ENCODE data around the gene ZMYND15.

GRCh38 chr17:4709794-4710692 is 29.6 kb upstream of the ZMYND15 start, which contains the start of gene ARRB2:
- TF ChIP-seq POLR2A (IDR thresholded peaks at IDR 0.05; ENCODE audit: low read depth, low read length) (peak; percentile 59; the same call in 1 of the 2 replicates), POLR2AphosphoS5 (IDR thresholded peaks at IDR 0.05; ENCODE audit: low read depth, low read length) (no peak), TAF1 (IDR thresholded peaks at IDR 0.05; ENCODE audit: borderline replicate concordance, low read depth, low read length) (no peak)
